HEK293T (cell line): Measurements from ENCODE around the gene GAGE12E.
"Not testable (repeated sequence)": the region's sequence is repeated elsewhere in the genome, so short reads cannot be mapped to it uniquely, and the experiment has no call there.

Source experiments
- FOXM1 ChIP-seq: fragments of 450-650 bp; IDR thresholded peaks from 2 replicates; pipeline ENCODE4 v1.6.1; 2017; ENCODE audit warnings: mild to moderate bottlenecking, borderline replicate concordance
- LEF1 ChIP-seq: fragments of 450-650 bp; IDR thresholded peaks from 2 replicates; pipeline ENCODE4 v1.6.1; 2017; ENCODE audit warnings: mild to moderate bottlenecking, borderline replicate concordance

DNA sequence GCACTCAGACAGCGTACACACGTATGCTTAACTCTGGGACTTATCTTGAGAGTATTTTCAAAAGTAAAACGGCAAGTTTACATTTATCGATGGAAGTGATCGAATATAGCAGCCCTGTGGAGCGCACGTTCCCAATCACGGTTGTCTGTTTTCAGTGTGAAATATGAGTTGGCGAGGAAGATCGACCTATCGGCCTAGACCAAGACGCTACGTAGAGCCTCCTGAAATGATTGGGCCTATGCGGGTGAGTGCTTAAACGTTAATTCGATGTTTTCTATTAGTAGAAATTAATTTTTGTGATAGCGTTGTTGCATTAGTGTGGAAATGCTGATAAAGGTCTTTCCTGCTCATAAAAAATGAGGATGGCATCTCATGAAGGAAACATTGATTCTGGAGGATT is 39.4 kb downstream of the GAGE12E start:
- not testable (repeated sequence) for TF ChIP-seq FOXM1, LEF1
